GM19328 (cell line): ENCODE data around the gene TNKS2.
"Not testable (repeated sequence)": the region's sequence is repeated elsewhere in the genome, so short reads cannot be mapped to it uniquely, and the experiment has no call there.

Experiments used
- ATAC-seq: cut with Tn5 transposase; IDR thresholded peaks from one replicate; pipeline ENCODE4 v1.9.1; 2021; ENCODE audit warnings: mild to moderate bottlenecking, moderate library complexity; ENCODE audit not compliant: unreplicated experiment

Gene TNKS2

DNA sequence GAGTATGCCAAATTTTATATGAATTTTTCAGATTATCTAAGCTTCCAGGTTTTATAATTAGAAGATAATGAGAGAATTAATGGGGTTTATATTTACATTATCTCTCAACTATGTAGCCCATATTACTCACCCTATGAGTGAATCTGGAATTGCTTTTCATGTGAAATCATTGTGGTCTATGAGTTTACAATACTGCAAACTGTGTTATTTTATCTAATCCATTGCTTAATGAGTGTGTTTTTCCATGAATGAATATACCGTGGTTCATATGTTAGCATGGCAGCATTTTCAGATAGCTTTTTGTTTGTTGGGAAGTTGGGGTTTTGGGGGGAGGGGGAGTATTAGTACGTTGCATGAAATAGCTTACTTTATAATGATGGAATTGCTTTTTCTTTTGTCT, 66.5 kb downstream of the TNKS2 start:
- no peak for ATAC-seq

DNA sequence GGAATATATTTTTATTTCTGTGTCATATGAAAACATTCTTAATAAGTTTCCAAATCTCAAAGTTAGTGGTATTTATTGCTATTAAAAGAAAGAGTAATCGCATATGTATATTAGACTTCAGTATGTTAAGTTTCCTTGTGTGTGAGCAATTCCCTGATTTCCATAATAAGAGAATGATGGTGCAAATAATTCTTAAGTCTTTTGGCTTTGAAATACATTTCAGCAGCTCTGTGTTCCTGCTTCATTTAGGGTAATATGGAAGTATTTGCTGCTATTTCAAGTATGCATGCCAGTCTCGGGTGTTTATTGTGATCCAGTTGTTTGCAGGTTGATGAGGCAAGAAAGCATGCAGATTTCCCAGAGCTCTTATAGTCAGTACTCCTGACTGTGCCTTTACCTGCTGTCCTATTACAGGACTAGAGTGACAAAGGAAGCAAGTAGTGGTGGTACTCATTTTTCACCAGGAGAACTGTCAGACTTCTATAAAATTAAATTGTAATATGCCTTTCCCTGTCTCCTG, 67.4 kb downstream of the TNKS2 start:
- ATAC-seq, result no peak

DNA sequence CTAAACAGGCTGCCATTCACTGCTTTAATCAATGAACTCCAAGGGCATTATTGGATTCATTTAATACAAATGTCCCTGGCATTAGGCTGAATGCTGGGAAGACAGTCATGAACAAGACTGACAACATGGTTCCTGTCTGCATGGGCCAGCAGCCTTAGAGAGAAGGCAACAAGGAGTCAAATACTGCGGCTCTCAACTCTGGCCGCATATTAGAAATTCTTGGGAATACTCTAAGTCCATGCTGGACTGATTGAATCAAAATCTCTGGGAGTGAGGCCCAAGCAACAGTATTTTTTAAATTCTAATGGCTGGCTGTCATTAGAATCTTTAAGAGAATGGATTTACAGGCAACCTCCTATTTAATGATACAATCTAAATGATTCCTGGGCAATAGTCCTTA, 76.9 kb downstream of the TNKS2 start:
- ATAC-seq, result no peak

DNA sequence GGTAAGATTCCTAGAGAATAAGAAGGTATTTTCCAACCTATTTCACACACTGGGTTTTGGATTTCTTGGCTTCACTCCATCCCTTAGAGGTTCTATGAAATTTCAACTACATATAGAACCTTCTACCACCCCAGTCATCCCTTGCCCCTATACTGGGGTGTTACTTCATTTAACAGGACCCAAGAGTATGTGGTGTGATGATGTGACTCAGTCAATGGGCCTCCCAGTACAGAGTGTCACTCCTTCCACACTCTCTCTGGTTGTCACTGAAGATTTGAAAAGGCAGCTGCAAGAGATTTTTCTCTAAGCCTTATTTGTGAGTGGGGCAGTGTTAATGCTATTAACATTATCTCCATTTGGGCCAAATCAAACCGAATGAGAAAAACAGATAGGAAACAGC, 77.6 kb downstream of the TNKS2 start:
- no peak for ATAC-seq

DNA sequence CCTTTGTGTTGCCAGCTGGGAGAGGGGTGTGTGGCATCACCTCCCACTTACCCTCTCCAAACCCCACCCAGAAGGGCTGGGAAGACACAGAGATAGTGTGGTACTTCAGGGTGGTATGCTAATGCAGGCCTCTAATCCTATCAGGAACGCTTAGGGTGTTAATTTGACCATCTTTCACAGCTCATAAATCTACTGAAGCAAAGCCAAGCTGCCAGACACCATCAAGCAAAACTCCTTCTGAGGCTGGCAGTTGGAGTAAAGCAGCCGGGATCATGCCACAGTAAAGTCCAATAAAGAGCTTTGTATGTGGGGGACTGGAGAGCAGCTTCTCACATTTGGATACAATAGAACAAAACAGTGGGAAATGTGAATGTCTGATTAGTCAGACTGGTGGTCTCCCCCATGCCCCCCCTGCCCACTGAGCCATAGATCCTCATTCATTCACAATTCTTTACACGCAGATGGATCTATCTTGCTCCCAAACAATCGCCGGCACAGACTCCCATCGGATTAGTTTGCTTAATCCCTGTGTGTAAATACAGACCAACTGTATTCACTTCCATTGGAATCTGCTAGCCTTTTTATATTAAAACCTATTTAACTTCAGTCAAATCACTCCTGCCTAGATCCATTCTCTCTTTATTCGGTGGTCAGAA, 81.4 kb downstream of the TNKS2 start:
- ATAC-seq, result no peak

DNA sequence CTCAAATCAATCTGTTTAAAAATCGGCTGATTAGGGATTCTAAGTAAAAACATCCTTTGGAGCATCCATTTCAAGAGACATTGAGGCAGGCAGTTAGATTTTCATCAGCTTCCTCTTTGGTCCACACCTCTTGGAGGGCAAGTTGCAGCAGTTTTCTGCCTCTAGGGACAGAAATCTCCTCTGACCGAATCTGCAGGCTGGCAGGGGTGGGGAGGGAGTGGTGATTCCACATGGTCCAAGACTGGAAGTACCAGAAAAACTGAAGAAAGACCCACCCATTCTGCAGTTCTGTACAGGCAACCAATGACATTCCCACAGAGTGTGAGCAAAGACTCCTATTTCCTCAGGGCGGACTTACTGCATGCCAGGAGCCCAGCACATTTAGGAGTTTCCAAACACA, 82.1 kb downstream of the TNKS2 start:
- no peak for ATAC-seq

DNA sequence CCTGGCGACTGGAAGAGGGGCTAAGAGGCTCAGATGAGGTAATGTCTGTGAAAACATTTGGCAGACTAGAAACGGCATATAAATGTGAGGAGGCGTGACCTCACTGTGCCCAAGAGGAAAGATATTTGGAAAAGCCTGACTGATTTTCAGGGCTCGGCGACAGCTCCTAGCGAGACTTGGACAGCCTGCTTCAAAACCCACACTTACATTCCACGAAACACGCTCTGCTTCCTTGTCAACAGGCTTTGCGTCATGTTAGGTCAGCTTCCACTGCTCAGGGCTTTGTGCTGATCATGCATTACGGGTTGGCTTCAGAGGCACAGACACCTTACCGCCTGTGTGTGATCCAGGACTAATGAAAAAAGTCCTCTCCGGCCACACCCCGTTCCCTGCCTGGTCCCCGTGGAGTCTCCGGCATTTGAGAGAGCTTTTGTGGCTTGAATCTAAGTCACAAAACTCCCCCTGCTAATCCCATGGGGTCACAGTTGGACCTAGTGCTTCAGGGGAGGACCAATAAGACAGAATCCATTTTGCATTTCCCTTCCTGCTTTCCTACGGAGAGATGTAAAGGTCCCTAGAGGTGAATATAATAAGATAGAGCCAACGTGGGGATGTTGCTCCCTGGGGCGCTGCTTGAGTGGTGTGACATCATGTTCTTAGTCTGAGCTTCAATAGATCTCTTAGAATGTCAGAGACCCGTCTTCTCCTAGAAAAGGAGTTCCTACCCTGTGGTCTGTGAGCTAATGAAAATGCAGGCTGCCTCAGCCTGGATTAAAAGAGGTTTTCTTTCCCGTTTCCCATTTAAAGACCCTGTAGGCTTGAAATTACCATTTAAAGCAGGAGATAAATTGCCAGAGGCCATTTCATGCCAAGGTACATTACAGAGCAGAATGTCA, 85.6 kb downstream of the TNKS2 start:
- ATAC-seq, result no peak

DNA sequence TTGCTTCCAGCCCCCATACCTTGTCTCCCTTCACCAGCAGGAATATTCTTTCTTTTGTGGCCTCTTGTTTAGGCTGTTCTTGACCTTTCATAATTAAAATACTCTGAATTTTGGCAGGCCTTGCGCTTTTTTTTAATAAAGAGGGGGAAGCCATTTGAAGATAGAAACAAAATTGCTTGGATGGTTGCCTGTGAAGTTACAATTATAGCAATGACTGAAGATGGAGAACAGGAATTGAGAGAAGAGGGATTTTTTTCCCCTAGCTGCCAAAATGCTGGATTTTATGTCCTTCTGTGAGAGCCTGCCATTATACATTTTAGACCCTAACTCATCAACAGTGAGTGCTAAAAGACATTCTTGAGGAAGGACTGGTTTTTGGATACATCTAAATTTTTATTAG, 86.3 kb downstream of the TNKS2 start:
- no peak for ATAC-seq

DNA sequence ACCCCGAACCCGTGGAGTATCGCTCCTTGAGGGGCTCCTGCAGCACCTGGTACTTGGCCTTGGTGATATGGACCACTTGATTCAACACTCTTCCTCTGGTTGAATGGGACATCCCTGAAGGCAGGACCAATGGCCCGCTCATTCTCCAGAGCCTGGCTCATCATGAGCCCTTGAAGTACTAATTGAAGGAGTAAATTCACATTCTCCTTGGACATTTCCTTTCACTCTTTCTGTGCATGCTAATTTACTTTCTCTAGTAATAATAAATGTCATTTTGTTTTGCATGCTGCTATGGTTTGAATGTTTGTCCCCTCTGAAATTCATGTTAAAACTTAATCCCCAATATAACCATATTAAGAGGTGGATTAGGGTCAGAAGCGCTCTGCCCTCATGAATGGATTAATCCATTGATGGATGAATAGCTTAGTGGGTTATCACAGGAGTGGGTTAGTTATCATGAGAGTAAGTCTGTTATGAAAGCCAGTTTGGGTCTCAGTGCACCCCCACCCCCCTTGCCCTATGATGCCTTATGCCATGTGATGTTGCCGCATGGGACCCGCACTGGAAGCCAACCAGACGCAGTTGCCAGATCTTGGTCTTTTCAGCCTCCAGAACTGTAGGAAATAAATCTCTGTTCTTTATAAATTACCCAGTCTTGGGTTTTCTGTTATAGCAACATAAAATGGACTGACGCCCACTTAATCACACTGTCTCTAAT, 87.3 kb downstream of the TNKS2 start:
- no peak for ATAC-seq

DNA sequence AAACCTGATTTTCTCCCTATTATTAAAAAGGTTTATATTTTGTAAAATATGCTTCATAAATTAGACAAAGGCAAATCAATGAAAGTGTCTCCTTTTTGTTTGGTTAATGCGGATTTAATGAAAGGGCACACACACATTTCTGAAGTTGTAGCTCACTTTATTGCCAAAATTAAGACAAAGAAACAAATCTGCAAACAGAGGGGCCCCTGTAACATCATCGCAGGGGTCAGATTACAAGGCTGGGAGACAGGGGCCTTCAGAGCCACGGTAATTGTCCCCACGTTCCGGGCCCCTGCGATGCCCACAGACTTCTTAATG, 88.7 kb downstream of the TNKS2 start:
- no peak for ATAC-seq

DNA sequence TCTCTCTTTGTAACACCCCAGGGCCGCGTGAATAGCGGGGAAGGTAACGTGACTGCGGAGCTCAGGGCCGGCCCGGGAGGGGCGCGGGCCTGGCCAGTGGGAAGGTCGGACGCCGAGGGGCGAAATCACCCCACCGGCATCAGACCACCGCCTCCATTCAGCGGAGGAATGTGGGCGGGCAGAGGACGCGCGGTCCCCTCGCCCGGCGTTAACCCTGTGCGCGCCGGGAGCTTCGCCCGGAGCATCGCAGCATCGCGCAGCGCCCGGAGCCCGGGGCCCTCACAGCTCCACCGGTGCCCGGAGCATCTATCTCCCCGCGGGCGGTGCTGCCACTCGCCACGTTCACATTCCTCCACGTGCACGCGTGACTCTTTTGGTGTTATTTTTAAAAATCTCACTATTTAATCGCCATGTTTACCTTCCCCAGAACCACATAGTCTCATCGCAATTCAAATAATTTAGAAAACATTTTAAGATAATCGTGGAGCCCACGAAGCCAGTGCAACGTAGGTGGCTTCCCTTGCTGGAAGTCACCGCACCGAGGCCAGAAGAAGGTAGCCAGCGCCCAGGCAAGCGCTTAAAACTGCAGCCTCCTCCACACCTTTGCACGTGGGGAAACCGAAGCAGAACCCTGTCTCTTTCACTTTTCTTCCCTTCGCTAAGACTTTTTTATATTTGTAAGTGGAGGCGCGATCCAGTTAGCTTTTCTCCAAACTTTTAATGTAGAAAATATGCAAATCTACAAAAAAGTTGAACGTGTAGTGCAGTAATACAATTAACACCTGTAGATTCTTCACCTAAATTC, 89.2 kb downstream of the TNKS2 start:
- ATAC-seq, result no peak

DNA sequence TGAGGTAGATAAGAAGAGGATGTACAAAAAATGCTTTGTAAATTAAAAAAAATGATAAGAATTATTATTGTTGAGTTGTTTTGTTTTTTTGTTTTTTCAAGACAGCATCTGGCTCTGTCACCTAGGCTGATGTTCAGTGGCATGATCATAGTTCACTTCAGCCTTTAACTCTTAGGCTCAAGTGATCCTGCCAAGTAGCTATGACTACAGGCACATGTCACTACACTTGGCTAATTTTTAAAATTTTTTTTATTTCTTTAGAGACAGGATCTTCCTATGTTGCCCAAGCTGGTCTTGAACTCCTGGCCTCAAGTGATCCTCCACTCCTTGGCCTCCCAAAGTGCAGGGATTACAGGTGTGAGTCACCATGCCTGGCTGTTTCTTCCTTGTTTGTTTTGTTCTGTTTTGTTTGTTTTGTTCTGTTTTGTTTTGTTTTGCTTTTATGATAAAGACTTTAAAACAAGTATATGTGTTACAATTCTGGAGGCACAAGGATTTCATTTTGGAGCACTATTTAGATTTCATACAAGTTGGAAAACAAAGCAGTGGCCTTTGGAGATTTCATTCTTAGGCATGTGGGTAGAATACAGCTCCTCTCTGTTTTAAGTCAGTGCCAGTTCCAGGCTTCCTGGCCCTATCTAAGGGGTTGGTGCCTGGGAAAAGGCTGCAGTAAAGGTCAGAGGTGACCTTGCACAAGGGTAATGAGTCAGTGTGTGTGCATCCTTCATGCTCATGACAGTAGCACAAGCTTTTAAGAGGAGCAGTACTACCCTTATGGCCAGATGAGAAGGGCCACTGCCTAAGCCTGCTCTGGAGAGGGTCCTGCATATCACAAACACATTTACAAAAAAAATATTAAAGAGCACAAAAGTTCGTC, 93.1 kb downstream of the TNKS2 start:
- no peak for ATAC-seq

DNA sequence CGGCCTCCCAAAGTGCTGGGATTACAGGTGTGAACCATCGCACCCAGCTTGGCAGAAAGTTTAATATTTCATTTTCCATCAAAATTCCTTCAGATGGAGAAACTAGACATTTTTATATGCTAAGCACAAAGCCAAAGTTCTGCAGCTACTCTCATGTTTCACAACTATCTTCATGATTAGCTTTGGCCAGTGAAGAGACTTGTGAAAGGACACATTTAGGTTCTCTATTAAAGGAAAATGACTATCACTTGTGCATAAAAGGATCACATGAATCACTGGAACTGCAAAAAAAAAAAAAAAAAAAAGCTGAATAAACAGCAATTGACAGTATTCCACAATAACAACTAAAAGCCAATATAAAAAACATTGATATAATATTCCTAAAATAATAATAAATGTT, 94.8 kb downstream of the TNKS2 start:
- ATAC-seq, result no peak

DNA sequence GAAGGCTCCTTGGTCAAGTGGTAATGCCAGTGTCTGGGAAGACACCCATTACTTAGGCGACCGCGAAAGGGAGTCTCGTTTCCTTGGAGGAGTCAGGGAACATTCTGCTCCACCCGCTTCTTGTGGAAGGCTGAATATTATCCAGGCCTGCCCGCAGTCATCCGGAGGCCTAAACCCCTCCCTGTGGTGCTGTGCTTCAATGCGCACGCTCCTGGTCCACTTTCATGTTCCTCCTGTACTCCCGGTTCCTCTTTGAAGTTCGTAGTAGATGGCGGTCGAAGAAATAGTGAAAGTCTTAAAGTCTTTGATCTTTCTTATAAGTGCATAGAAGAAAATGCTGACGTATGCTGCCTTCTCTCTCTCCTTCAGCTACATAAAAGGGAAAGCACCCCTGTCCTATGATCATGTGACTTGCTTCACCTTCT, 96.0 kb downstream of the TNKS2 start:
- ATAC-seq, result not testable (repeated sequence)

DNA sequence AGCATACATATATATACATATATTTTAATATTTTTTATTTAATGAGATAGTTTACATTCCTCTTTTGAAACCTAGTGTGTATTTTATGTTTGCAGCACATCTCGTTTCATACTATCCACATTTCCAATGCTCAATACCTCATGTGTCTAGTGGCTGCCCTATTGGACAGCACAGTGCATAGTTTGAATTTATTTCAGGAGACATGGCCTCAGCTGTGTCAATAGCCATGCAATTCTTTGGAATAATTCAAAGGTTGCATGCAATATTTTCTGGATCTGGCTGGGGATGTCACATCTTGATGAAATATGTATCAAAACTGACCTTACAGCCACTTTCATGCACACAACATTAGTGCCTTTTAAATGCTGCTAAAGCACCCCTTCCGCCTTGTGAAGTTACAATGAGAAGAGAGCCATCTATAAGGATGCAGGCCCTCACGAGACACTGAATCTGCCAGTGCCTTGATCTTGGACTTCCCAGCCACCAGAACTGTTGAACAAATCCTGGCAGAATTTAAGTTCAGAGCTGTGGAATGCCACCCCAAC, 98.1 kb downstream of the TNKS2 start:
- no peak for ATAC-seq

DNA sequence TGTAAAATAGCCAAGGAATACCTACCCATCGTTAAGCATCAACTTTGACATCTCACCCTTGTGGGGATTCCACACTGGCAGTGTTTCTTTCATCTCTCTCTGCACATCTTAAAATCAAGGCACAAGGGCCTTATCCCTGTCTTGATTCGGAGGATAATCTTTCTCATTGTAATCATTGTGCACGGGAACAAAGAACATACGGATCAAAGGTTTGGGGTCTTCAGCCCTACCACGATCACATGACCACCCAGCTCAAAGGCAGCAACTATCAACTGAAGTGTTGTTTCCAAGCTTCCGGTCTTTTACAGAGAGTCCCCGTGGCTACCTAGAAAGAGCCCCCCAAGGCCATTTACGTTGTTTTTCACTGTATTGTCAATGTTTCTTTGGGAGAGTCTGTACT, 99.2 kb downstream of the TNKS2 start:
- ATAC-seq, result no peak

DNA sequence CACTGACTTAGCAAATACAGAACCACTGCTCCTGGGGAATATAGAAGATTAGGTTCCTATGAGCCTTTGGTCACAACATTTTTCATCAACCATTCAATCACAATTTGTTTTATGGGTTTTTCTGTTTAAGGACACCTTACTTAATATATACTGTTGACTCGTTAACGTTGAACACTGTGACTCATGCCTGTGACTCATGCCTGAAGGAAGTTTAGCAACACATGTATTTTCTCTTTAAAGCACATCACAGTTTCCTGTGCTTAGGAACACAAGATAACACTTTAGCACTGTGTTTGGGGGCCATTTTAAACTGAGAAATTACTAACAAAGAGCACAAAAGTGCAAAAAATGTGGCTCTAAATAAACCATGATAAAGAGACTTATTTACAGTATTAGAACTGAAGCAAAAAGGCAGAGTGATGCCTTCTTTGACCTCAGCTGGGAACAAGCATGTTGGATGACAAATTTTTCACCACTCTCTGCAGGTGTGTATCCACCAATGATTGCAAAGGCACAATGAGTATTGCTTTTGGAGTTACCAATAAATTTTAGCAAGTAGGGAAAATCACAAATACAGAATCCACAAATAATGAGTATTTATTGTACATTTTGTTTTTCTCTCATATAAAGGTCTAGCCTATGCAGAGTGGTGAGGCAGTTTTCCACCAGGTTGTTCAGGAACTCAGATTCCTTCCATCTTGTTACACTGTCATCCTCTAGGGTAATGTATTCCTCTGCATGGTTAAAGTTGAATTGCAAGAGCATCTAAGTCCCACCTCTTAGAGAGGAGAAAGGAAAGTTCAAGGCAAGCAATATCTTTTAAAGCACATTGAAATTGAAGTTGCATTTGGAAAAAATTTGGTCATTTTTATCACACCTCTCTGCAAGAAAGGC, 103.8 kb downstream of the TNKS2 start:
- ATAC-seq, result no peak

DNA sequence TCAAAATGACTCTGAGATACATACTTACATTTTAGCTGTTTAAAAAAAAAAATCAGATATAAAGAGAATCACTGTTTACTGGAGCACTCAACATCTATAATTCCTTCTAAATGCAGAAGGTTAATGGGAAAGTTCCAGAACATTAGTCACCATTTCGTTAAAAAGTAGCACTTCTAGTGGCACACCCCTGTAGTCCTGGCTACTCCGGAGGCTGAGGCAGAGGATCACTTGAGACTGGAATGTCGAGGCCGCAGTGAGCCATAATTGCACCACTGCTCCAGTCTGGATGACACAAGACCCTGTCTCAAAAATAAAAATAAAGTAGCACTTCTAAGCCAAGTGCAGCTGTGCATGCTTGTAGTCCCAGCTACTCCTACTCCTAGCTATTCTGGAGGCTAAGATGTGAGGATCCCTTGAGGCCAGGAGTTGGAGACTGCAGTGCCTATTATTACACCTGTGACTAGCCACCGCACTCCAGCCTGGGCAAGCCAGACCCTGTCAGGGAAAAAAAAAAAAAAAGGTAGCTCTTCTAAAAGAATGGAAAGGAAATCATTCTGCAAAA, 108.9 kb downstream of the TNKS2 start:
- ATAC-seq, result no peak
